SK-N-SH (cell line): ENCODE measurements around the gene TBC1D21. TPM values are rescaled to one million over a fixed set of nuclear protein-coding genes. Genes with fewer than 3 reads are reported as not detected.

Experiments used
- CTCF ChIA-PET: fragments of 300-600, 350-600 bp; formaldehyde crosslinking; extraction: SDS; loops from one replicate; lab custom pipeline; 2021; lab: Yijun Ruan, JAX
- POLR2A ChIA-PET: fragments of 350-600 bp; sonication (Branson Sonifier 250); formaldehyde crosslinking; extraction: SDS; loops from one replicate; lab custom pipeline; 2020; ENCODE audit warnings: antibody characterized with exemption, inconsistent platforms; lab: Yijun Ruan, JAX
- DNase-seq: peaks from one replicate; pipeline ENCODE4 v3.0.0; 2012
- H2AFZ ChIP-seq: fragments of 200-600 bp; sonication (generic); 2 replicates; pipeline ENCODE4 v1.8.1; 2016; ENCODE audit warnings: antibody characterized with exemption, mild to moderate bottlenecking, low read depth
- H3F3A ChIP-seq: fragments of 200-600 bp; sonication (generic); replicated peaks from 2 replicates; pipeline ENCODE3; 2016; ENCODE audit warnings: antibody characterized with exemption, mild to moderate bottlenecking; ENCODE audit not compliant: insufficient read depth
- H3K27ac ChIP-seq, 2 experiments: fragments of 200-500 bp in 1 of 2; fragments of 200-600 bp in 1 of 2; sonication (Bioruptor generic) in 1 of 2; sonication (generic), shearing (Covaris generic) in 1 of 2; 2 replicates each; pipeline versions ENCODE4 v1.5.1 to v1.6.1; 2014 to 2016; ENCODE audit warnings: low read depth in 2 of 2, inconsistent platforms in 1 of 2, low read length in 1 of 2, mild to moderate bottlenecking in 1 of 2, mixed read lengths in 1 of 2
- H3K27me3 ChIP-seq: fragments of 200-600 bp; sonication (generic), shearing (Covaris generic); 2 replicates; pipeline ENCODE4 v1.6.1; 2016; ENCODE audit warnings: mixed run types; ENCODE audit not compliant: insufficient read depth
- H3K36me3 ChIP-seq, 2 experiments: fragments of 200-500 bp in 1 of 2; fragments of 200-600 bp in 1 of 2; sonication (Bioruptor generic) in 1 of 2; sonication (generic) in 1 of 2; replicated peaks in 1 of 2; 2 replicates each; pipeline versions ENCODE3 to v1.5.1; 2014 to 2016; ENCODE audit warnings: low read length in 1 of 2, mild to moderate bottlenecking in 1 of 2; ENCODE audit not compliant: insufficient read depth in 2 of 2, control insufficient read depth in 1 of 2
- H3K4me1 ChIP-seq, 2 experiments: fragments of 200-500 bp in 1 of 2; fragments of 200-600 bp in 1 of 2; sonication (Bioruptor generic) in 1 of 2; sonication (generic), shearing (Covaris generic) in 1 of 2; 2 replicates each; pipeline versions ENCODE4 v1.5.1 to v1.6.1; 2014 to 2016; ENCODE audit warnings: low read depth in 1 of 2, low read length in 1 of 2, mixed run types in 1 of 2; ENCODE audit not compliant: insufficient read depth in 2 of 2, control insufficient read depth in 1 of 2
- H3K4me2 ChIP-seq: fragments of 200-600 bp; sonication (generic), shearing (Covaris generic); 2 replicates; pipeline ENCODE4 v1.6.1; 2017; ENCODE audit warnings: mixed run types
- H3K4me3 ChIP-seq, 2 experiments: fragments of 200-500 bp in 1 of 2; fragments of 200-600 bp in 1 of 2; sonication (Bioruptor generic) in 1 of 2; sonication (generic), shearing (Covaris generic) in 1 of 2; 2 replicates each; pipeline versions ENCODE4 v1.5.1 to v1.8.1; 2014 to 2016; ENCODE audit warnings: low read depth in 2 of 2, inconsistent platforms in 1 of 2, low read length in 1 of 2, mild to moderate bottlenecking in 1 of 2, mixed read lengths in 1 of 2, moderate library complexity in 1 of 2
- H3K79me2 ChIP-seq: fragments of 200-600 bp; sonication (generic); 2 replicates; pipeline ENCODE4 v1.8.1; 2017; ENCODE audit warnings: mild to moderate bottlenecking; ENCODE audit not compliant: insufficient read depth
- H3K9ac ChIP-seq: fragments of 200-600 bp; sonication (generic); 2 replicates; pipeline ENCODE4 v1.6.1; 2017; ENCODE audit warnings: mixed run types
- H3K9me2 ChIP-seq: fragments of 200-600 bp; sonication (generic); 2 replicates; pipeline ENCODE4 v1.6.1; 2017; ENCODE audit warnings: mixed run types
- H3K9me3 ChIP-seq: fragments of 200-600 bp; sonication (generic); 2 replicates; pipeline ENCODE4 v1.6.1; 2017; ENCODE audit warnings: mixed run types, mild to moderate bottlenecking, moderate library complexity
- H4K20me1 ChIP-seq: fragments of 200-600 bp; sonication (generic); 2 replicates; pipeline ENCODE4 v1.6.1; 2017; ENCODE audit warnings: mild to moderate bottlenecking, mixed run types; ENCODE audit not compliant: insufficient read depth
- CHD2 ChIP-seq: fragments of 150-350 bp; IDR thresholded peaks from 2 replicates; pipeline ENCODE4 v1.6.1; 2018; ENCODE audit warnings: low read length; ENCODE audit not compliant: partially characterized antibody
- EP300 ChIP-seq, 2 experiments: IDR thresholded peaks; 2 replicates each; pipeline versions ENCODE4 v1.4.0 to v1.6.1; 2012; ENCODE audit warnings: borderline replicate concordance in 1 of 2, low read depth in 1 of 2, low read length in 1 of 2
- EZH2phosphoT487 ChIP-seq: fragments of 200-600 bp; sonication (generic); IDR thresholded peaks from 2 replicates; pipeline ENCODE4 v1.6.1; 2017; ENCODE audit warnings: low read depth, mixed run types, mild to moderate bottlenecking, antibody characterized with exemption, moderate library complexity, borderline replicate concordance
- GABPA ChIP-seq: IDR thresholded peaks from 2 replicates; pipeline ENCODE4 v1.4.0; 2012; ENCODE audit warnings: low read depth, mild to moderate bottlenecking
- IRF3 ChIP-seq: fragments of 150-350 bp; IDR thresholded peaks from 2 replicates; pipeline ENCODE4 v1.6.1; 2016; ENCODE audit warnings: mild to moderate bottlenecking, low read depth, low read length
- MAX ChIP-seq: IDR thresholded peaks from 2 replicates; pipeline ENCODE4 v1.4.0; 2012; ENCODE audit warnings: low read depth
- MEF2A ChIP-seq: IDR thresholded peaks from 2 replicates; pipeline ENCODE4 v1.4.0; 2012; ENCODE audit warnings: low read depth, borderline replicate concordance
- NRF1 ChIP-seq: IDR thresholded peaks from 2 replicates; pipeline ENCODE4 v1.6.1; 2012; ENCODE audit warnings: low read depth, mild to moderate bottlenecking, low read length
- RCOR1 ChIP-seq: fragments of 150-350 bp; IDR thresholded peaks from 2 replicates; pipeline ENCODE4 v1.6.1; 2017; ENCODE audit warnings: antibody characterized with exemption, low read length
- TAF1 ChIP-seq: IDR thresholded peaks from 2 replicates; pipeline ENCODE4 v1.6.1; 2012; ENCODE audit warnings: low read depth, mild to moderate bottlenecking, low read length, moderate library complexity, borderline replicate concordance
- TCF12 ChIP-seq: IDR thresholded peaks from 2 replicates; pipeline ENCODE4 v1.4.0; 2012
- TEAD4 ChIP-seq: IDR thresholded peaks from 2 replicates; pipeline ENCODE4 v1.4.0; 2012; ENCODE audit warnings: mild to moderate bottlenecking, borderline replicate concordance; ENCODE audit not compliant: insufficient read depth
- WGBS: methylation state at CpG from one replicate; pipeline ENCODE4 v1.1.6; 2017; ENCODE audit warnings: low lambda C conversion rate; 5-methylcytosine and 5-hydroxymethylcytosine counted together
- polyA plus RNA-seq, 3 experiments: library from polyadenylated mRNA; depleted of rRNA; stranded (reverse); fragments of >200 nt; gene quantifications; 2 replicates each; pipeline ENCODE4 v1.2.3, GENCODE V29; 2012

TBC1D21 gene
- polyA plus RNA-seq, 1 of the 3 experiments (the other 2 are of a cell fraction), result not detected

GRCh38 chr15:73879426-73879825 is 6.1 kb downstream of the TBC1D21 start:
- Histone ChIP-seq H3K9me3 (no peaks in the 10 kb centered on the region), H3K79me2 (no peaks in the 10 kb centered on the region), H3K27ac (no peak overlapping the region), H2AFZ (no peak overlapping the region), H3K4me1 (no peaks in the 10 kb centered on the region), H4K20me1 (no peaks in the 10 kb centered on the region), H3K9me2 (no peaks in the 10 kb centered on the region), H3K4me3 (no peak overlapping the region), H3K4me2 (no peak overlapping the region), H3F3A (no peaks in the 10 kb centered on the region), H3K27me3 (peaks cover 5% of the 10 kb centered on the region; the same call in 1 of the 2 replicates), H3K36me3 (no peaks in the 10 kb centered on the region), H3K9ac (no peak overlapping the region)
- POLR2A ChIA-PET, result no interaction called here
- DNase-seq, result no peak
- CTCF ChIA-PET, result interaction anchor here (0.6 to 1.2 kb wide), 5 partner anchors 11 to 30 kb away, joined by 3 to 4 read pairs (median 3); no protein-coding TSS in a partner anchor
- TF ChIP-seq TAF1, result no peak
- WGBS, result 70% methylated on average over 3 of the region's 3 CpGs

- Histone ChIP-seq H3K9me3 (no peaks in the 10 kb centered on the region), H3K4me1 (no peaks in the 10 kb centered on the region), H3K79me2 (no peaks in the 10 kb centered on the region), H4K20me1 (no peaks in the 10 kb centered on the region), H3K9ac (no peak overlapping the region), H3K36me3 (no peaks in the 10 kb centered on the region), H3F3A (no peaks in the 10 kb centered on the region), H3K9me2 (no peaks in the 10 kb centered on the region), H3K27me3 (peaks cover 5% of the 10 kb centered on the region; the same call in 1 of the 2 replicates), H3K27ac (no peak overlapping the region), H3K4me3 (no peak overlapping the region), H3K4me2 (no peak overlapping the region), H2AFZ (no peak overlapping the region)
- no peak for DNase-seq
- TF ChIP-seq TAF1, result no peak
- no peak for TF ChIP-seq TCF12
- TF ChIP-seq RCOR1, result no peak
- TF ChIP-seq EP300 (IDR thresholded peaks at IDR 0.05; ENCODE audit: borderline replicate concordance in 1 of 2, low read depth in 1 of 2, low read length in 1 of 2), result no peak
- TF ChIP-seq MEF2A, result no peak
- no peak for TF ChIP-seq TEAD4
- no peak for TF ChIP-seq NRF1
- no peak for TF ChIP-seq EZH2phosphoT487
- TF ChIP-seq GABPA, result no peak
- no peak for TF ChIP-seq MAX
- TF ChIP-seq IRF3, result no peak
- no peak for TF ChIP-seq CHD2
- ChIA-PET CTCF (interaction anchor here (1.5 to 2.4 kb wide), 4 partner anchors 8 to 26 kb away, joined by 3 to 9 read pairs (median 6); partner anchors contain the start of gene TBC1D21), POLR2A (no interaction called here)
- 63% methylated on average over 9 of the region's 12 CpGs for WGBS
Observed at GRCh38 chr15:73881579-73882320, 8.4 kb downstream of the TBC1D21 start.
